ENCODE results near the gene XBP1.
"Not testable (repeated sequence)": the region's sequence is repeated elsewhere in the genome, so short reads cannot be mapped to it uniquely, and the experiment has no call there.

XBP1 gene

DNA sequence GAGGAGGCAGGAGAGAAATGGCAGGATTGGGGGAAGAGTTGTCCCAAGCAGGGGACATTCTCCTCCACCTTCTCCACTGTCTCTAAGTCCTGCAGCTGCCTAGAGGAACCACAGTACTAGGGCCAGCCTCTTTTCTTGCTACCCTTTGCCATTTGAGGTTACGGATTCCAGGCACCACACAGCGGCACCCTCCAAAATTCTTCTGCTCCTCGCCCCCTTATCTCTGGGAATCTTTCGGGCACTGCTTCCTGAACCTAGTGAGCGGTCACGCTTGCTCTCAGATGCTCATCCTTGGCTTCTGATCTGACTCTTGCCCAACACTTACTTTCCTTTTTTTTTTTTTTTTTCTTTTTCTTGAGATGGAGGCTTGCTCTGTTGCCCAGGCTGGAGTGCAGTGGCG, 26.6 kb upstream of the XBP1 start:
- no peak overlapping the region for H3K4me3 ChIP-seq (ENCODE audit: low read depth, low read length)
- TF ChIP-seq CTCF (IDR thresholded peaks at IDR 0.05; ENCODE audit: low read depth, low read length, missing control alignments) = no peak
- DNase-seq (ENCODE audit: low read depth) = no peak

DNA sequence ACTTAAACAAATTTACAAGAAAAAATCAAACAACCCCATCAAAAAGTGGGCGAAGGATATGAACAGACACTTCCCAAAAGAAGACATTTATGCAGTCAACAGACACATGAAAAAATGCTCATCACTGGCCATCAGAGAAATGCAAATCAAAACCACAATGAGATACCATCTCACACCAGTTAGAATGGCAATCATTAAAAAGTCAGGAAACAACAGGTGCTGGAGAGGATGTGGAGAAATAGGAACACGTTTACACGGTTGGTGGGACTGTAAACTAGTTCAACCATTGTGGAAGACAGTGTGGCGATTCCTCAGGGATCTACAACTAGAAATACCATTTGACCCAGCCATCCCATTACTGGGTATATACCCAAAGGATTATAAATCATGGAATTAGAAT, 26.1 kb upstream of the XBP1 start:
- not testable (repeated sequence) for DNase-seq (ENCODE audit: low read depth); H3K4me3 ChIP-seq (ENCODE audit: low read depth, low read length)

DNA sequence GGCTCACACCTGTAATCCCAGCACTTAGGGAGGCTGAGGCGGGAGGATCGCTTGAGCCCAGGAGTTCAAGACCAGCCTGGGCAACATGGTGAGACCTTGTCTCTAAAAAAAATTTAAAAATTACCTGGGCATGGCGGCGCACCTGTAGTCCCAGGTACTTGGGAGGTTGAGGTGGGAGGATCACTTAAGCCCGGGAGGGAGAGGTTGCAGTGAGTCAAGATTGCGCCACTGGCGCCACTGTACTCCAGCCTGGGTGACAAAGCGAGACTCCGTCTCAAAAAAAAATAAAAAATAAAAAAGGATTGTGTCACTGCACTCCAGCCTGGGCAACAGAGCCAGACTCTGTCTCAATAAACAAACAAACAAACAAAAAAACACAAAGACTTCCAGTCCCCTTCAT, 24.1 kb upstream of the XBP1 start:
- DNase-seq (ENCODE audit: low read depth); H3K4me3 ChIP-seq (ENCODE audit: low read depth, low read length): not testable (repeated sequence)

- TF ChIP-seq CTCF (IDR thresholded peaks at IDR 0.05; ENCODE audit: low read depth, low read length, missing control alignments) = no peak
- DNase-seq (ENCODE audit: low read depth) = no peak
- H3K4me3 ChIP-seq (ENCODE audit: low read depth, low read length) = no peak overlapping the region
Observed at GRCh38 chr22:28822930-28823551, 22.7 kb upstream of the XBP1 start.

DNA sequence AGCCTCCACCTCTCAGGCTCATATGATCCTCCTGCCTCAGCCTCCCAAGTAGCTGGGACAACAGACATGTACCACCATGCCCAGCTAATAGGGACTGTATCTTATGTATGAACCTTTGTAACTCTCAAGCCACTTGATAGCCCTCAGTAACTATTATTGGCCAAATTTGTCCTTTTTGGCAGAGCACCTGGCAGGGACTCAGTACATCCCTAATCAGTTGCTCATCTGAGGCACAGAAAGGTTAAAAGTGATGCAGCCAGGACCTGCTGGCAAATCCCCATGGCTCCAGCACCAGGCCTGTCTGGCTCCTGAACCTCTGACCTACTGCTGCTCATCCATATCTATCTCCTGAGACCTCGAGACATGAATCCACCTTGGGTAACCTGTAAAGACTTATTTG, 21.1 kb upstream of the XBP1 start:
- no peak for TF ChIP-seq CTCF (IDR thresholded peaks at IDR 0.05; ENCODE audit: low read depth, low read length, missing control alignments)
- no peak for DNase-seq (ENCODE audit: low read depth)
- H3K4me3 ChIP-seq (ENCODE audit: low read depth, low read length) = no peak overlapping the region

GRCh38 chr22:28820885-28821284, 20.5 kb upstream of the XBP1 start:
- no peak overlapping the region for H3K4me3 ChIP-seq (ENCODE audit: low read depth, low read length)
- no peak for TF ChIP-seq CTCF (IDR thresholded peaks at IDR 0.05; ENCODE audit: low read depth, low read length, missing control alignments)
- DNase-seq (ENCODE audit: low read depth) = no peak

DNA sequence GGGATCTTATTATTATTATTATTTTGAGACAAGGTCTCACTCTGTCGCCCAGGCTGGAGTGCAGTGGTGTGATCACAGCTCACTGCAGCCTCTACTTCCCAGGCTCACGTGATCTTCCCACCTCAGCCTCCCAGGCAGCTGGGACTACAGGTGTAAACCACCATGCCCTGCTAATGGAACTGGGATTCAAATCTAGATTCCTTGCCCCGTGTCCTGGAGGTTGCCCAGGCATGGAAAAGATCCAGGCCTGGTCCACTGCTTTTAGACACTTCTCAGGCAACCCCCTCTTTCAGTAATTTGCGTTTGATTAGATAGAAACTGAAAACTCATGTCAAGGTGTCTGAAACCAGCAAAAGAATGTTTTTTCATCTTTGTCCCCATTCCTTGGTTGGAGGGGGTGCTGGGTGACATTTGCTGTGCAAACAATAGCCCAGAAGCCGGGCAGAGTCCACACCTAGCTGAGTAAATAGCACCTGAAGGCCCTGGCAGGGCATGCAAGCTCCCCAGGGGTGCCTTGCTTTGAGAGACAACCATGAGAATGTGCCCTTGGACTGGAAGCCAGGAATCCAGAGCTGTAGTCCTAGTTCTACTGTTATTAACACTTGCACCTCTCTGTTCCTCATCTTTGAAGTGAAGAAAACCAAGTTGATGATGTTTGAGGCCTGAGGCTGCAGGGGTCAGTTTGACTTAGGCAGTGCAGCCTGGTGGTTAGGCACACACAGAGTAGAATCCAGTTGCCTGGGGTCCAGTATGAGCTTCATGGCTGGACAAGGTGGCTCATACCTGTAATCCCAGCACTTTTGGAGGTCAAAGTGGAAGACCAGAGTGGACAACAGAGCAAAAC, 19.1 kb upstream of the XBP1 start:
- DNase-seq (ENCODE audit: low read depth) = no peak
- no peak overlapping the region for H3K4me3 ChIP-seq (ENCODE audit: low read depth, low read length)
- TF ChIP-seq CTCF (IDR thresholded peaks at IDR 0.05; ENCODE audit: low read depth, low read length, missing control alignments) = no peak

Data from GM12864 (cell line).